NCI-H524 treated with DMSO at 0.1 percent for 48 hours (cell line): ENCODE data around the gene WIPF1.

Experiments used
- DNase-seq: peaks from one replicate; lab custom pipeline; 2025; lab: John Stamatoyannopoulos, UW

WIPF1 gene

GRCh38 chr2:174621323-174621722 is 23.7 kb upstream of the WIPF1 start:
- no peak for DNase-seq

- DNase-seq: no peak
Measured at GRCh38 chr2:174618179-174618578, 20.6 kb upstream of the WIPF1 start.

GRCh38 chr2:174617718-174618117 is 20.1 kb upstream of the WIPF1 start:
- DNase-seq: no peak

DNA sequence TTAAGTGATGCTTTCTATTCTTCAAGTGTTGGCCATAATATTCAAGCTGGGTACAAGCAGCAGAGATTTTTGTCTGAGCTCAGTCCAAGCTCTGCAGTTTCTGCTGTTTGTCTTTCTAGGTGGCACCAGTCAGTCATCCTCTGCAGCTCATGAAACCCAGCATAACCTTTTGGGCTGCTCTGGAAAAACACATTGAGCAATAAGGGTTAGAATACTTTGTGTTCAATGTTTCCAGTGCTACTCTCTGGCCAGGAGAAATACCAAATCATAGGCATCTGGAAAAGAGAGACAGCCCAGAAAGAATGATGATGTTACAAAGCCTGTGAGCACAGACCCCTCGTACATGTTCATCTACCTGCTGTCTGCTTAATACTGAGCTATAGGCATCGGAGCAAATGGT is 19.5 kb upstream of the WIPF1 start:
- DNase-seq: no peak

- DNase-seq: no peak
Measured at GRCh38 chr2:174615871-174616436, 18.4 kb upstream of the WIPF1 start.

- DNase-seq: no peak
Measured at GRCh38 chr2:174614261-174614660, 16.7 kb upstream of the WIPF1 start.

- no peak for DNase-seq
Measured at GRCh38 chr2:174613531-174613930, 15.9 kb upstream of the WIPF1 start.

DNA sequence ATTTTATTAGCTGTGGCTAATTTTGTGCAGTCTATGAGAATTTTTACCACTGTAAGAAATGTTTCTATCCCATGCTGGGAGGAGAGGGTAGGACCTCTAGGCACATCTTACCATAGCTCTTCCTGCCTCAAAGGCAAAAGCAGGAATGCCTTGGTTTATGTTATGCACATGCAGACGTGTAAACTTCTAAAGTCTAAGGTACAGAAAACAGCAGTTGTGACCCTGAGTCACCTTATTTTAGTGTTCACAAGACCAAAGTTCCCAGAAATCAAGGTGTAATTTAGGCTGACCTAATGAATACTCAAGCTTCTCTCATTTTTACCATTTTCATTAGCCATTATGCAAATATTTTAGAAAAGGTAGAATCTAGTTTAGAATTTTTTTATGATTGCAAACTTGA is 15.4 kb upstream of the WIPF1 start:
- DNase-seq: no peak

GRCh38 chr2:174611854-174612253 is 14.2 kb upstream of the WIPF1 start:
- DNase-seq: no peak

DNA sequence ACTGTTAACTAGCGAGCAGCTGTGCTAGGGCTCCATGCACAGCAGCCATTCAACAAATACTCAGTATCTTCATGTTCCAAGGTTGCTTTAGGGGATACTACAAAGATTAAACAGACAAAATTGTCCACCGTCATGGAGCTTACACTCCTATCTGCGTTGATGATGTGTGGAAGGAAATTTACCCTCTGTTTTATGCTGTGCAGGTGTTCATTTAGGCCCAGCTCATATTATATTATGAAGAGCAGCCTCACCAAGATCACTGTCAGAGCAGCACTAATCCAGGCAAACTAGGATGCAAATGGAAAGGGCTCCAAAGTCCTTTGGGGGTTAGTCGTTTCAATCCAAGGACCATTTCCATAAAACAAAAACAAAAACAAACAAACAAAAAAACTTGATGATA is 13.4 kb upstream of the WIPF1 start:
- DNase-seq: no peak

- no peak for DNase-seq
Measured at GRCh38 chr2:174610243-174610995, 12.8 kb upstream of the WIPF1 start.

GRCh38 chr2:174609261-174609660 is 11.7 kb upstream of the WIPF1 start:
- DNase-seq: no peak

DNA sequence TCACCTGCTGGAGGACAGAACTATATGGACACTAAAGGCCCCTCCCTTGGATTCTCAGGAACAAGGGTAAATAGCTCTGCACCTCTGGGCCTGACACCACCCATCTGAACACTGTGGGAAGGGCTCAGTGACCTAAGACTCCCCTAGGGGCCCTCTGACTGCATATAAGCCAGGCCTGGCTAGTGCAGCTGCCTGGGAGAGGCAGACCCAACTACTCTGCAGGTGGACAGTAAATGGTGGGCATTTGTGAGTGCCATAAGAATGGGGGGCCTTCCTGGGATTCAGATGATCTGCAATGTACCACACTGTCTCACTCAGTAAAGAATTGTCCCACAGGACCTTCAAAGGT is 11.2 kb upstream of the WIPF1 start:
- DNase-seq: no peak

DNA sequence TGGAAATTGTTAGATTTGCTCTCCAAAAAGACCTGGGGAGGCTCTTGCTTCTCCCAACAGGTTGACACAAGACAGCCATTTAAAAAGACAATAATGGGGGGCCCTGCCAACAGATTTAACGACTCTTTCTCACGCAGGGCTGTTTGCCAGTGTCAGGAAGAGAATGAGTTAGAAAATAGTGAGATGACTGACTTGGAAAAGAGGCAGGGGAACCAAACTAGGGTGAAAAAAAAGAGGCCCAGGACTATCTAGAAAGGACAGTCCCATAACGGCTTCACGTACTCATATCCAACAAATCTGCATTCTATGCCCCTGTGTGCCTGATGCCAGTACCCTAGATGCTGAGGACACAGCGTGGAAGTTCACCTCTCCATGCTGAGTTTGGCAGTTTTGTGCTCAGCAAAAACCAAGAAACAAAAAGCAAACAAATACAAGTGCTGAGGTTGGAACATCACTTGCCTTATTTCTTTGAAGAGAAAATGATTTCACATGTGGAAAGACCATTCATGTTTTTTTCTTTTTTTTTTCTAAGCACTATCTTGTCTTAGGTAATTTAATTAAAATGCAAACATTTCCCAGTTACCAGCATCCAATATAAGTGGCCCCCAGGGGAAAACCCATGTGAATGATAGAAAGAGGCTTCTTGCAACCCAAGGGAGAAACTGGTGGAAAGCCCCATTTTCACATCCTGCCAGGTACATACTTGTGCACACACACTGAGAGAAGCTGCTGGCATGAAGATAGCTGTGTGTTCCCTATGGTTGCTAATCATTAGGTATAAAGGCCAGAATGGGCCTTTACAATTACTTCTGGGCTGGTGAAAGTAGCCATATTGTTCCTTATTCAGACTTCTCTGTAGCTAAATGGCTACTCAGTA is 10.6 kb upstream of the WIPF1 start:
- DNase-seq: no peak

DNA sequence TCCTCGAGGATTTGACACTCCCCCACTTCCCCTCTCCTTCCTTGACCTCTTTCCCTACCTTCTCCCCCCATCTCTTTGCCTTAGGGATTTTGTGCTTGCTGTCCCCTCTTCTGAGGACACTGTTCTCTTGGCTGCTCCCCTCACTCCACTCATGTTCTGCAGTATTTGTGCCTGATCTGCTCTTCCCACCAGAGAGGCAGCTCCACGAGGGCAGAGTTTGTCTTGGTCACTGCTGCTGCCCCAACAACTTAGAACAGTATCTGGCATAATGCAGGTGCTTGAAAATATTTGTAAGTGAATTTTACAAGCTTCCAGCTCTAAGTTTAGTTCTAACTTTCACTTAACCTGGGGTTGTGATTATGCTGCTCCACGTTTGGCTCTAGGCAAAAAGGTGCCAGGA is 10.0 kb upstream of the WIPF1 start:
- no peak for DNase-seq

DNA sequence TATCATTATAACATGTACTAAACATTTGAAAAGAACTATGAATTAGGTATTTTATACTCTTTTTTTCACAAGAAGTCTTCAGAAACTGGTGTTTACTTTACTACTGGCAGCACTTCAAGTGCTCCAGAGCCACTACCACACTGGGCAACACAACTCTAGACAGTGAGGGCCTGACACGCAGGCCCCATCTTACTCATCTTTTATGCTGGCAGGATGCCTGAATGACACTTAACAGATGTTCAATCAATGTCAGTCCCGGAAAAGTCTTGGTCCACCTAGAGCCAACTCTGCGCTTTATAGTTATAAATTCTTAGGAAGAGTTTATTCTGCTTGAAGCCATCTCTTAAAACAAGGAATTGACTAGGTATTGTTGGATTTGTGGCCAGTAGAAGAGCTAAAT is 8.7 kb upstream of the WIPF1 start:
- no peak for DNase-seq

DNA sequence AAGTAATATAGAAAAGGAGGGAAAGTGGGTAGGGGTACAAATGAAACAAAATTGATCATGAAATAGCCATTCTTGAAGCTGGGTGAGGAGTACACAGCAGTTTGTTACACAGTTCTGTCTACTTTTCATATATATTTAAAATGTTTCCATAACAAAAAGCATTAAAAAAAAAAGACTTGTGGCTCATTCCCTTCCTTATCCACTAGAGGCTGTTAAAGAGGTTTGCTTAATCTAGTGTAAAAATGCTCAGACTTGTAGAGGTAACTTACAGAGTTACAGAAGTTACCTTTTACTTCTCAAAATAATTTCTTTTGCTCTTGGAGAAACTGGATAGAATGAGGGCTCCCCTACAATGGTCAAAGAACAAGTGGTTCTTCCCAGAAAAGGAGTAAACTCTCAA is 8.1 kb upstream of the WIPF1 start:
- DNase-seq: no peak

GRCh38 chr2:174603280-174603679 is 5.7 kb upstream of the WIPF1 start:
- no peak for DNase-seq

GRCh38 chr2:174602745-174603144 is 5.1 kb upstream of the WIPF1 start:
- no peak for DNase-seq

GRCh38 chr2:174600349-174600748 is 2.7 kb upstream of the WIPF1 start:
- DNase-seq: no peak

DNA sequence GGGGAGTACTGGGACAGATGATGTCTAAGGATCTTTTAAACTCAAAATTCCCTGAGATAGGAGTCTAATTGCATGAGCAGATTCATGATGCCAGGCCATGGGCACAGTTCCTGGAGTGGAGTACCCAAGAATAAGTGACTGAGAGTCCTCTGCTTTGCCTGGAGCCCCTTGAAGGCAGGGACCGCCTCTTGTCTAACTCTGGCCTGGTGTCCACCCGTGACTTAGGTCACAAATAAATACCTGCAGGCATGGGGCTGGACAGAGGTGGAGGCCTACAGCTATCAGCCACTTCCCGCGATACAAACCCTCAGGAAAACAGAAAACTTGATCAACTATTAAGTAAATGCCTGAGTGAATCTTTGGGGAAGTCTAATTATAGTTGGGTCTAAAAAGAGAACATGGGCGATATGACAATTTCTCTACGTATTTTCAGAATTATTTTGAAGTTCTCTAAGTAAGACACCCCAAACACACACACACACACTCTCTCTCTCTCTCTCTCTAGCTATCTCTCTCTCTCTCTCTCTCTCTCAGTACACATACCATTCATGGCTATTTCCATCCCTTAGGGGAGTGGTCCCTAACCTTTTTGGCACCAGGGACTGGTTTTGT is 1.8 kb upstream of the WIPF1 start:
- DNase-seq: no peak

DNA sequence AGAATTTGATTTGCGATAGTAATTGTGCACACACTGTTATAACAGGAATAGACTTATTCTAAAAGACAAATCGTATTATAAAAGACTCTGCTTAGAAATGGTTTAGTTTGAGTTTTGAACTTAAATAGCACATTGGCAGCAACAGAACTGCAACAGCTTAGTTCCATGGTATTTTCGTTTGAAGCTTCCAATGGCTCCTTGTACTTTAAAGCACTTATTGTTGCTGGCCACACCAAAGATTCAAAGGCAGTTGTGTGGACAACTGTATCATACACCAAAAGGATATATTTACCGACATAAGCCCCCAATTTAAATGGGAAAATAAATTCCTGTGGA is 627 bp downstream of the WIPF1 start:
- no peak for DNase-seq

GRCh38 chr2:174595891-174596397 is 1.7 kb downstream of the WIPF1 start:
- no peak for DNase-seq
